NCI-H69 (cell line): ENCODE measurements around the gene KCNN2.
A peak's percentile ranks its signal among the peaks of the same experiment; 100 is the strongest.

Experiments
- DNase-seq: peaks from one replicate; lab custom pipeline; 2025; lab: John Stamatoyannopoulos, UW

Gene KCNN2

DNA sequence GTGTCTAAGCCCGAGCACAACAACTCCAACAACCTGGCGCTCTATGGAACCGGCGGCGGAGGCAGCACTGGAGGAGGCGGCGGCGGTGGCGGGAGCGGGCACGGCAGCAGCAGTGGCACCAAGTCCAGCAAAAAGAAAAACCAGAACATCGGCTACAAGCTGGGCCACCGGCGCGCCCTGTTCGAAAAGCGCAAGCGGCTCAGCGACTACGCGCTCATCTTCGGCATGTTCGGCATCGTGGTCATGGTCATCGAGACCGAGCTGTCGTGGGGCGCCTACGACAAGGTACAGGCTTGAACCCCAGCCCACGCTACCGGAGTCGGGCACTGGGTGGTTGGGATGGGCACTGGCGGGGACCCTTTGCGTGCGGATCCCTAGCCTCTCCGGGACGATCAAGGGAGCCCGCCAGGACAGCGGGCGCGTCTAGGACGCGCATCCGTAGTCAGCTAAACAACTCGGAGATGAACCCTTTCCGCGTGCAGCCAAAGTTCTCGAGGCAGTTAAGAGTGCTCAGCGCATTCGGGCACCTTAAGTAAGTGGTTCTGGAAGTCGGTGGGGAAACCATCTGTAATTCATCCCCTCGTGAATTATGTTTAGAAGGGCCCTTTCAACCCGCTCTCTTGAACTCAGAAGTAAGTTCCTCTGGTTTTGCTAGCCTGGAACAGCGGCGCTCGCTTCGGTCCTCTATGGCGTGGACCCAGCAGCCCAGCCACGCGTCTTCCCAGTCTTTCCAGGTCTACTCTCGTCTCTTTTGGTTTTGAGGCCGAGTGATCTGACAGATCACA, 1.3 kb downstream of the KCNN2 start:
- peak; percentile 47 for DNase-seq

DNA sequence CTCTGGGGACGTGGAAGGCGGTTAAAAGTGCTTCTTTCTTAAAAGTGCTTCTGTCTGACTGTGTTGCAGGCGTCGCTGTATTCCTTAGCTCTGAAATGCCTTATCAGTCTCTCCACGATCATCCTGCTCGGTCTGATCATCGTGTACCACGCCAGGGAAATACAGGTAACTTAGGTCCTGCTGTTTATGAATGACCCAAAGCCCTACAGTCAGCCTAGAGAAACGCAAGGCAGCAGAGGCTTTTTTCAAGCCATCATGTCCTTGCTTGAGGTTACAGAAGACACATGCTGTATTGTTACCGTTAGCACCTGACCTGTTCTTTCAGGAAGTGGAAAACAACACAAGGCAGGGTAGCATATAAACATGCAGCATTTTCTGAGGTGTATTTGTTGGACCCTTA, 2.0 kb downstream of the KCNN2 start:
- DNase-seq: peak; percentile 14

DNA sequence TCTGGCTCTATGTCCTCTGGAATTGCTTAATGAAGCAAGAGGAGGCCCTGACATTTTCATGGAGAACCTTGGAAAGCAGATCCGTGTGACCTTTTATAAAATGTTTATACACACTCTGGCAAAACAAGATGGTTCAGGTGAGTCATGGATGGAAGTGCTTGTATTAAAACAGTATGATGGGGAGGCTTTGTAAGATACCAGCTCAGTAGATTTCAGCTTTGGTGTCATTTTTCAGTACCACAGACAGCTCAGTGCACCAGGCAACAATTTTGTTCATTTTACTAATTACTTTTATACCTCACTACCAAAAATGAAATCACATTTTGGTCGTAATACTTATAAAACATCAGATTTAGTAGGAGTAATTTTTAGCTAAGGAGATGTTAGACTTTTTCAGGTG, 5.2 kb downstream of the KCNN2 start:
- no peak for DNase-seq

DNA sequence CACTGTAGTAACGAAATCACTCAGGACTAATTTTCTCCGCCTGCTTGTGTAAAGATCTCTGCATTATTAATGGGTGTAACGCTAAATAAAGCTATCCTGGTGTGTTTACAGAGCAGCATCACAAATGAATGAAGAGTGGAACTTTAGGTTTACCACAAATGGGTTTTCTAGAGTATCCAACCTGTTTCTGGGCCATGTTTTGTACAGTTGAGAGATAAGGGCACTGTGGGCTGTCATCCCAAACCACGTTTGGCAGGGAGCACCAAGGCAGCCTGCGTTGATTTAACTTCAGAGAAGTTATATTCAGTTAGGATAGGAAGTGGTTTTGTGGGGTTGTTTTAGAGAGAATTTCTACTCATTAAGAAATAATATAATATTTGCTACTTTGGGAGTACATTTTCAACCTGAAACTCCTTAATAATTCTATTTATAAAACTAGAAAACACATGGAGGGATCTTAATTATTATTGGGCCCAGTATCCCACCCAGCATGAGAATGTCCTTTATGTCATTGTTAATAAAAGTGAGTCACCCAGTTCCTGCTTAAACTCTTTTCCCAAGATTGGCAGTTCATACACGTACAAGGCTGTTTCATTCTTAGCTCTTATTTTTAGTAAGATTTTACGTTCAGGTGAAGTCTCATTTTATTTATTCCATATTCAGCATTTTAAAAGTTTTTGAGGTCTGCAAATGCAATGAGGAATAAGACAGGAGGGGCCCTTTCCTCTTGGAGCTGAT, 8.0 kb downstream of the KCNN2 start:
- DNase-seq: no peak

DNA sequence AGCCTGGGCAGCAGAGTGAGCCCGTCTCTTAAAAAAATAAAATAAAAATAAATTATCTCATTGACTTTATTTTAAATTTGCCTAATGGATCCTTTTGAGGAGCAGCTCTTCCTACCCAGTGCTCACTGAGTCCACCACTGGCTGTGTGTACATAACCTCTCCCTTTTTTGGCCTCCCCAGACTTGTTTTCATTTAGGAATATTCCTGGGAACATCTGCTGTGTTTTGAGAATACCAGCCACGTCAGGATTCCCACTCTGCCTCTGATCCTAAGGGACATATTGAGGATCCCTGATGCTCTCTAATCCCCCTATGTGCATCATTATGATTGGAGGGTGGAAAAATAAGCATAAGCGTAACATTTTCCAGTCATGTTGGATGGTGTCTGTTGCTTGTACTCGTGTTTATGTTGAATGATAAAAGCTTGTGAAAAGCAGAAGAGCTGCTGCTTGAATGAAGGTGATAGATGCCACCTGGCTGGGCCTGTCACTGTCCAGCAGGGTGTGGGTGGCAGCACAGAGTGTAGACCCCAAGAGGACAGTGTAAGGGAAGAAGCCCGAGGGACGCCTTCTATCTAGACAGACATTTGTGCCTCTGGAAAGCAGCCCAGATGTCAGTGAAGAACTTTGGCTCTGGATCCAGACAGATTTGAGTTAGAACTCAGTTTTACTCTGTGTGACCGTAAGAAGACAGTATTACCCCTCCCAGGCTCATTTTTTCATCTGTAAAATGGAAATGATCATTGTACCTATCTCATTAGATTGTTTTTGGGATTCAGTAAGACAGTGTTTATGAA, 15.4 kb downstream of the KCNN2 start:
- DNase-seq: no peak

DNA sequence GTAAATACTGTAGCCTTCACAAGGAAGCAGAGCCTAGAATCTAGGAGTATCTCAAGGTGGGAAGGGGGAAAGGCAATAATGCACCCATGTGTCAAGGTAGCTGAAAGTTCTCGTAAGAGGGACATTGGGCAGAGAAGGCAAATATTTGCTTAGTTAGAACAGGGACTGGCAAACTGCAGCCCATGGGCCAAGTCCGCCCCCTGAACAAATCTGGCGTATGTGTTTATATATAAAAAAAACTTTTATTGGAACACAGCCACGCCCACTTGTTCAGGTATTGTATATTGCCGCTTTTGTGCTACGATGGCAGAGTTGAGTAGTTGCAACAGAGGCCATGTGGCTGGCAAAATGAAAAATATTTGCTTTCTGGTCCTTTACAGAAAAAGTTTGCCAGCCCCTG, 16.1 kb downstream of the KCNN2 start:
- DNase-seq: no peak

DNA sequence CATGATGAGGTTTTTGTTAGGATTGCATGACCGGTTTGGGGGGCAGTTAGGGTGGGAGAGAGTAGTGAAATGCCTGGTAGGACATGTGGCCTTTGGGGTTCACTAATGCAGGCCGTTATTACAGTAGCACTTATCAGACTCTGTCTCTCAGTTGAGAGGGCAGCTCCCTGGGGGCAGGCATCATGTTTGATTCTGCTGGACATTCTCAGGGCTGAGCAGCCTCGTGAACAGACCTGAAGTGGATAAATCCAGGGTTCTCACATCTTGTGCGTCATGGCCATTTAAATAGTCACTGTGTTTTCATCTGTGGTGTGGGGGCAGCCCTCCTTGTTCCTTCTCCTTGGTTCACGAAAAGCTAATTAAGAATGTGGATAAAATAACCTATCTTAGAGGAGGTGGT, 18.9 kb downstream of the KCNN2 start:
- no peak for DNase-seq

DNA sequence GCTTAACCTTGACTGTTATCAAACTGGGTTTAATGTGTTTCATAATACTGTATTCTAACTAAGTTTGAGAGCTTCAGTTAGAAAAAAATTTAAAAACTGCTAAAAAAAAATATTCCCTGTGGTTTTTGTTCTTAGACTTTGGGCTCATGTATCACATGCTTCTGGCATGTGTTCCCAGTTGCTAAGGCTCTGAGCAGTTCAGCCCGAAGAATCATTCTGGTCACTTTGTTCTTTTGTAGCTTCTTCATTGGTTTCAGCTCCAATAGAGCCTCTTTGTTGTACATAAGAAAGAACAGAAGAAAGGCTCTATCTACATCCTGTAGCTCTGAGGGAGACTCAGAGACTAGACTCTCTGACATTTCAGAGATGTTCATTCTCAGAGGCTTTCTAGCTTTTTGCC, 25.6 kb downstream of the KCNN2 start:
- DNase-seq: no peak

DNA sequence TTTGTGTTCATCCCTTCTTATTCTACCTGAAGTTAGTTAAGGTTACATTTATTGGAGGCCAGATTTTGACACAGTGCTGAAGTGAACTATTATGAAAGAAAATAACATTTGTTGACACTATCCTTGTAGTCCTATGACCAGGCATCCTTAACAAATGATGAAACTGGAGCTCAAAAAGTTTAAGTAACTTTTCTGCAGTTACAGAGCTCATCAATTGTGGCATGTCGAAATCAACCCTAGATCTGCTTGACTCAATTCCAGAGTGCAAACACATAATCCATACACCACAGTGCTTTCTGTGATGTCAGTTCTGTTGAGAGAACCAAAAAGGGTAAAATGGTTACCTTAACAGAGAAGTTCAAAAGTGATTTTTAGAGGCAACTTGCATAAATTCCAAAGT, 28.6 kb downstream of the KCNN2 start:
- DNase-seq: no peak

DNA sequence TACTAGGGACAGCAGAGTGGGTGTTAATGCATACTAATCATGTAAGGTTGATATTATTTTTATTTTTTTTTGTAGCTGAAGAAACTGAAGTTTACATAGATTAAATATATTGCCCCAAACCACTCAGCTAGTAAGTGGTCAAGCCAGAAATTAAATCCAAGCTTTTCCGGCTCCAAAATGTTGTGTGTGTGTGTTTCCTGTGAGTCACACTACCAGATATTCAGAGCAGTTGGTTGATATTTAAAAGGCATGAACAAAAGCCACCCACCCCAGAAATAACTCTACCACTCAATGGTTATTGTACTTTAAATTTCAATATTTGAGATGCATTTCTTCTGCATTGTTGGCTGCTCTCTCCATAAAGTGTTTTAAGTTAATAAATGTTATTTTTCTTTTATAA, 29.5 kb downstream of the KCNN2 start:
- DNase-seq: no peak

DNA sequence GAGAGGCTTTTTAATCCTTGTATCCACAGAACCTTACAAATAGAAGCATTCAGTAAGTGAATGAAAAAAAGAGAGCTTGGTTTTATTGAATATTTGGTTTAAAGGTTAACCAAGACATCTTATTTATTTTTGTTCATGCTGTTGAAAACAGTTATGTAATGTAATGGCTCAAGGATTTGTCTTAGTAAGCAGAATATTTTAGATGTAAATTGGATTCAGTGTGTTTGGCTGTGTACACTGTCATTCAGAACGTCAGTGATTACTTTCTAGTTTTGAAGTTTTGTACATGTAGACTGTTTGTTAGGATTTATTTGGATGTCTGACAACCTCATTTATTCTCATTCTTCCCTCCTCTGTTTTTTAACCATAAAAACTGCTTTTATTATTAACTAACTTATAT, 31.3 kb downstream of the KCNN2 start:
- DNase-seq: no peak

DNA sequence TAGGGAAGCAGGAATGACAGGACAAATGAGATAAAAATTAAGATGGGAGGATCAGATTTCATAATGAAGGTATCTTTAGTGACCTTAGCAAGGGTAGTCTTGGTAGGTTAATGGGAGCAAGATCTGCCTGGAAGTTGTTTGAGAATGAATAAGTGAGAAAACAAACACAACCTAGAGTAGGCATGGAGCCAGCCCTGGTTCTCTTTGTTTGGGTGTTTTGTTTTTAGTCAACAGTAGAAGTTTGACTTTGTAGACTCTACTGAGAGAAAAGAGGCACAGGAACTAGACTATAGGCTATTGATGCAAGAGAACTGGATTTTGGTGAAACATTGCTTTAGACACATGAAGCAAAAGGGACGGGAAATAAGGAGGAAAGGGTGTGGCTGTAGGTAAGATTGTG, 40.3 kb downstream of the KCNN2 start:
- DNase-seq: no peak

DNA sequence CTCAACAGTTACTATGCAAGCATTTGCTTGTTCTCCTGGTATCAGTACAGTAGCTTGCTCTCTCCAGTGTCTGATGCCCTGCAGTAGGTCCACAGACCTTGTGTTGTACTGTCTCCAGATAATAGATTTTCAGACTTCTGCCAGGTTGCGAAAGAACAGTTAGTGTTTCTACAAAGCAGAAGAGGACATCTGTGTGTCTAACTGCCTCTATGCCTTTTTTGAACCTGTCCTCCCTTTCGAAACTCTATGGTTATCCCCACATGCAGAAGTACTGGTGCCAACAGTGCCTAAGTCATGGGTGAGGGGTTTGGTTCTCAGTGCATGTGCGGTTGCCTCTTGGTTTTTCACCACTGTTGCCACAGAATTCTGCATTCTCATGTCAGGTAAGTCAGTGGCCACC, 45.9 kb downstream of the KCNN2 start:
- DNase-seq: no peak

DNA sequence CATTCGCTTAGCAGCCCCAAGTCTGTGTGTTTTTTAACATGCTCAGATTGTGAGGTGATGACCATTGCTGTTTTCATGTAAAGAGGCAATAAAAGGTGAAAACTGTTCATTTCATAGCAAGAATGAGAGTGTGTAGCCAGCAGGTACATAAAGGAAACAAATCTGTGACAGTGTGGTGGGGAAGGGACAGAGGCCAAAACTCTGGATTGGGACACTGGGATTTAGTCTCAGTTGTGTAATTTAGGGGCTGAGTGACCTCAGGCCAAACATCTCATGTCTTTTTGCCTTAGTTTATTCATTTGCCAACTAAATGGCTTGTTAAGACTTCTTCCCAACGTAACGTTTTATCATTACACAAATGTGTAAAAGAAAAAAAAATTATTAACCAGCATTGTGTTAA, 47.0 kb downstream of the KCNN2 start:
- no peak for DNase-seq

DNA sequence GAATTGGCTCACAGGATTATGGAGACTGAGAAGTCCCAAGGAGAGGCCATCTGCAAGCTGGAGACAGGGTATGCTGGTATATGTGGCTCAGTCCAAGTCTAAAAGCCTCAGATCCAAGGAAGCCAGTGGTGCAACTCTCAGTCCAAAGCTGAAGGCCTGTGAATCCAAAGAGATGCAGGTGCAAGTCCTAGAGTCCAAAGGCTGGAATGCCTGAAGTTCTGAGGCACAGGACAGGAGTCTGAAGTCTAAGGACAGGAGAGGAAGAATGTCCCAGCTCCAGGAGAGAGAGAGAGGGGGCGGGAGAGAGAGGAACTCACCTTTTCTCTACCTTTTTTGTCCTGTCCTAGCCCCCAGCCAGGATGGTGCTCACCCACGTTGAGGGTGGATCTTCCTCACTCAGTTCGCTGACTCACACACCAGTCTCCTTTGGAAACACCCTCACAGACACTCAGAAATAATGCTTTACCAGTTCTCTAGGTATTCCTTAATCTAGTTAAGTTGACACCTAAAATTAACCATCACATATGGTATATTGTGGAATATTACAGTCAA, 49.6 kb downstream of the KCNN2 start:
- DNase-seq: no peak

DNA sequence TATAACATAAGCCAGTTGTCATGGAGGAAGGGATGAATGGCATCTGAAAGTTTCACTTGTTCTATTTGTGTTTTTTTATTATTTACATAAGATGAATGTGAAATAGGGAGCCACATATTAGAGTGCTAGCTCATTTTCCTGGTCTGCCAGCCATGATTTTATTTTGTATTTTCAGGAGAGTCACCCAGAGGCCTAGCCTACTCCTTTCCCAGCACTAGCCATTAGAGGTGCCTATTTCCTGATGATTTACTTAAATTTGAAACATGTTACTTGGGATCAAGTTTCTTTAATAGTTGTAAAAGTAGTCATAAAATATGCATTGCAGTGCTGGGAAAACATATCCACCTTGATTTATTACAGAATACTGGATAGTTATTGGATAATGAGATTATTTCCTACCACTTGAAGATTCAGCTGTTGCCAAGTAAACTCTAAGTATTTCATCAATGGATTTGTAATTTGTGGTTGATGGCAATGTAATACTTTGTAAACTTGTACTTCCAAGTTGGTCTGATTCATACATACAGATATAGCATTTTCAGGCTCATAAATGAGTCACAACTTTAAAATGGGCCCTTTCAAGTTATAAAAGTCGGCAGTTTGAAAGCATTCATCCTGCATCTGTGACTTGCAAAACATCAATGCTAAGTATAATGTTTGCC, 50.8 kb downstream of the KCNN2 start:
- no peak for DNase-seq

DNA sequence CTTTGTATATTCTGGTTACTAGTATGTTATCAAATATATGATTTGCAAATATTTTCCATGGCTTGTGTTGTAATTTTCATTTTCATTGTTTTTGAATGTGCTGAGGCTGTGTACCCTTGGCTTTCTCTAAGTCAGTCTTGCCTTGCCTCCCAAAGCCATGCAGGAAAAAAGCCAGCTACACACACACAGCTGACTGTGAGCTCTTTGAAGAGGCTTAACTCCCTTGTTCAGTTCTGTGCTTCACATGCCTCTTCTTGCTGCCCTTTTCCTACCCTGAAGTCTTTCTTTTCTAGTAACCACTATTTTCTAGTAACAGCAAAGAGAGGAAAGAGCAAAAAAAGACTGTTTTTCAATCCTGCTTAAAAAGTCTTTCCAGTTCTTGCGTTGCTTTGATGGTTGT, 53.9 kb downstream of the KCNN2 start:
- DNase-seq: no peak

DNA sequence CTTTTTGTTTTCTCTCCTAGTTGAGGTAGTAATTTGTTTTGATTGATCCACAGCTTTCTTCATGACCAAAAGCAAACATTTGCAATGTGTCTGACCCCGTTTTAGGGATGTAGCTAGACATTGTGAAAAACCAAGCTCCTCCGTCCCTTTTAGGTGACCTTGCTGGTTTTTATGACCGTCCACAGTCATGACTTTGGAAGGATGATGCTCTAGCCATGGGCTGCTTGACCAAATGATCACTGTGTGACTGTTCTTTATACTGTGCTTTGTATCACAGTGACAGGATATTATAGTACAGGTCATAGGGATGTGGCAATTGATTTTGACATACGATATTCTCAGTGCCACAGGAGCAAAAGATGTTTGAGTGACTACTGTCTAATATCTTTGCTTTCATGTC, 54.4 kb downstream of the KCNN2 start:
- DNase-seq: no peak

DNA sequence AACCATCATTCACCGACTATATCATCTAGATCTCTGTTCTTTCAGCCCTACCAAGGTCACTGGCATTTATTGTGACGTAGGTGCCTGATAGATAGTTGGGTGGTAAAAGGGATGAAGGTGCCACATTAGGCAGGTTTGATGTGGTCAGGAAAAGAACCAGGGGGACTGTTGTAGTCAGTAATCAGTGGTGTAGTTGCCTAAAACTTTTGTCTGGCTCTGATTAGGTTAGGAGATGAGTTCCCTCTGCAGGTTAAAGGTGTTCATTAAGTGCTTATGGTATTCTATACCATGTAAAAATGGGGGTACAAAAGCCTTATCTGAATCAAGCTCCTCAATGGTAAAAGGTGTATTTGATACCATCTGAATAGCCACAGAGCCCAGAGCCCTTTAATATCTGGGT, 55.6 kb downstream of the KCNN2 start:
- DNase-seq: no peak

DNA sequence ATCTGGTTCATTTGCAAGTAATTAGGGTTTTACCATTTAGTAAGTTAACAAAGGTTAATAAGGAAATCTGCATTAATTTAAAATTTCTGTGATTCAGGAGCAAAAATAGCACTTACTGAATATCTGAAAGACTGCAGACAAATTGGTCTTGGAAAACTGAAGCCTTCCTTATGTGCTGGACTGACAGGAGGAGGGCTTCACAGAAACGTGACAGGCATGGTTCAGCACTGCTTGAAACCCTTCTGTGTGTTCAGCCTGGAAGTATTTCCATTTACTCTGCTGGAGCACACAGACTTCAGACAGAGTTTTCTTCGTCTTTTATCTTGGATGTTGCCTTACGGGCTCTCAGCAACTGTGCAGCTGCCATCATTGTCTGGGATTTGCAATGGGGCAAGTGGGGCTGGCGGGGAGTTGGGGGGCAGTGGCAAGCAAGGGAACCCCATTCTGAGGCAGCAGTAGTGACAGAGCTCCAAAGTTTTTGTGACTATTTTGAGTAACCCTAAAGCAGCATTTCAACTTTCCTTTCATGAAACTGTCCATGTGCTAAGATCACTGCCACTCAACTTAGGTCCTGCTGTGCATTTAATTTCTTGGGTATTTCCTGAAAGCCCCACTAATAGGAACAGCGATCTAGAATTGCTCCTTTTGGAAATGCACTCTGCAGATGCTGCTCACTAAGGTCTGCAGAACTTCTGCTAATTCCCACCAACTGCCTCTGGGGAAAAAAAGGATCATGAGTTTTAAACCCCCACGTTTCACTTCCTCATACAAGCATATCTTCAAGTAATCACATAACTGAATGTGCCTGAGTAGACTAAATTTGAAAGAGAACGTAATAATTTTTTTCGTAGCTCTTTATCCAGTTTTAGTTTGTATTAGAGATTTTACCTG, 56.6 kb downstream of the KCNN2 start:
- no peak for DNase-seq

DNA sequence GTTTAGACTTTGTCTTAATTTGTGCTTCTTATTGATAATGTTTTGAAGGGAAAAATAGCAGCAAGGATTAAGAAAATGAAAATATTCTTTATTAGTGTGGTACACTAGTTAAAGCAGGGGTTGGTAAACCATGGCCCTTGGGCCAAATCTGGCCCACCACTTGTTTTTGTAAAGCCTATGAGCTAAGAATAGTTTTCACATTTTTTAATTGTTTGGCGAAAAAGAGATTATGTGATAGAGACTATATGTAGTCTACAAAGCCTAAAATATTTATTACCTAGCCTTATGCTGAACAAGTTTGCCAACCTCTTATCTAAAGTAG, 57.2 kb downstream of the KCNN2 start:
- no peak for DNase-seq
